Measurements from ENCODE around the gene SCUBE3. TPM values are rescaled to one million over a fixed set of nuclear protein-coding genes. Genes with fewer than 3 reads are reported as not detected.
A peak's percentile ranks its signal among the peaks of the same experiment; 100 is the strongest.

The SCUBE3 gene
- total RNA-seq: 0.03 TPM

GRCh38 chr6:35213824-35214756 is at the start of gene SCUBE3:
TSS of gene SCUBE3 (plus strand) at chr6:35213956. CDS start at chr6:35214419, 463 bp downstream.
- DNase-seq (ENCODE audit: low spot score): no peak

GRCh38 chr6:35164277-35164676 is 49.5 kb upstream of the SCUBE3 start:
- no peak for ATAC-seq
- DNase-seq (ENCODE audit: low spot score): no peak

More at GRCh38 chr6:35213824-35214756, at the start of gene SCUBE3:
- ATAC-seq: peak; percentile 61

- DNase-seq (ENCODE audit: low spot score): no peak
Observed at GRCh38 chr6:35164868-35165267, 48.9 kb upstream of the SCUBE3 start.

GRCh38 chr6:35165630-35166071 is 48.1 kb upstream of the SCUBE3 start:
- ATAC-seq (peak; percentile 76), DNase-seq (ENCODE audit: low spot score) (peak; percentile 70)

More at GRCh38 chr6:35164868-35165267, 48.9 kb upstream of the SCUBE3 start:
- ATAC-seq: no peak

GRCh38 chr6:35166116-35166515 is 47.6 kb upstream of the SCUBE3 start:
- DNase-seq (ENCODE audit: low spot score): no peak
- peak; percentile 47 for ATAC-seq

GRCh38 chr6:35166520-35166919 is 47.2 kb upstream of the SCUBE3 start:
- no peak for DNase-seq (ENCODE audit: low spot score)
- peak; percentile 5 for ATAC-seq

GRCh38 chr6:35167505-35167904 is 46.3 kb upstream of the SCUBE3 start:
- no peak for ATAC-seq
- DNase-seq (ENCODE audit: low spot score): no peak

GRCh38 chr6:35168461-35168861 is 45.3 kb upstream of the SCUBE3 start:
- ATAC-seq: no peak
- no peak for DNase-seq (ENCODE audit: low spot score)

GRCh38 chr6:35170166-35170565 is 43.6 kb upstream of the SCUBE3 start:
- no peak for ATAC-seq
- DNase-seq (ENCODE audit: low spot score): no peak

GRCh38 chr6:35170891-35171290 is 42.9 kb upstream of the SCUBE3 start:
- DNase-seq (ENCODE audit: low spot score) (no peak), ATAC-seq (no peak)

- no peak for ATAC-seq
Observed at GRCh38 chr6:35173044-35173426, 40.7 kb upstream of the SCUBE3 start.

GRCh38 chr6:35173427-35174087 is 40.2 kb upstream of the SCUBE3 start:
- DNase-seq (ENCODE audit: low spot score): no peak
- ATAC-seq: no peak

More at GRCh38 chr6:35173044-35173426, 40.7 kb upstream of the SCUBE3 start:
- DNase-seq (ENCODE audit: low spot score): no peak

- no peak for ATAC-seq
- no peak for DNase-seq (ENCODE audit: low spot score)
Observed at GRCh38 chr6:35174088-35174434, 39.7 kb upstream of the SCUBE3 start.

GRCh38 chr6:35174501-35174900 is 39.3 kb upstream of the SCUBE3 start:
- no peak for DNase-seq (ENCODE audit: low spot score)

GRCh38 chr6:35176301-35177024 is 37.3 kb upstream of the SCUBE3 start:
- ATAC-seq (no peak), DNase-seq (ENCODE audit: low spot score) (no peak)

More at GRCh38 chr6:35174501-35174900, 39.3 kb upstream of the SCUBE3 start:
- ATAC-seq: no peak

GRCh38 chr6:35177157-35177556 is 36.6 kb upstream of the SCUBE3 start:
- DNase-seq (ENCODE audit: low spot score) (peak; percentile 0), ATAC-seq (no peak)

GRCh38 chr6:35177596-35177995 is 36.2 kb upstream of the SCUBE3 start:
- peak; percentile 1 for DNase-seq (ENCODE audit: low spot score)
- ATAC-seq: no peak

GRCh38 chr6:35178012-35178411 is 35.7 kb upstream of the SCUBE3 start:
- DNase-seq (ENCODE audit: low spot score): no peak
- no peak for ATAC-seq

GRCh38 chr6:35178932-35179832 is 34.6 kb upstream of the SCUBE3 start:
- no peak for ATAC-seq

GRCh38 chr6:35179901-35180535 is 33.7 kb upstream of the SCUBE3 start:
- DNase-seq (ENCODE audit: low spot score): no peak
- ATAC-seq: no peak

More at GRCh38 chr6:35178932-35179832, 34.6 kb upstream of the SCUBE3 start:
- DNase-seq (ENCODE audit: low spot score): peak; percentile 21

Data from left lobe of liver (tissue), 2 donors.